Gastroesophageal sphincter (tissue), 3 donors: ENCODE results near the gene SLC18A2.

Experiments used
- CTCF ChIP-seq, 4 experiments: fragments of 200-600 bp in 2 of 4; fragments of 450-650 bp in 2 of 4; sonication (generic) in 1 of 4; IDR thresholded peaks; one replicate each; pipeline ENCODE4 v1.5.1; 2017 to 2019; ENCODE audit warnings: antibody characterized with exemption in 4 of 4, mild to moderate bottlenecking in 2 of 4, moderate library complexity in 2 of 4
- EP300 ChIP-seq: sonication (generic); formaldehyde crosslinking; IDR thresholded peaks from one replicate; pipeline ENCODE4 v1.6.1; 2017; ENCODE audit warnings: antibody characterized with exemption, mild to moderate bottlenecking
- POLR2A ChIP-seq, 2 donors: fragments of 450-650 bp; IDR thresholded peaks; one replicate each; pipeline ENCODE4 v1.6.1; 2017; ENCODE audit warnings: antibody characterized with exemption in 2 of 2, mild to moderate bottlenecking in 2 of 2, moderate library complexity in 1 of 2
- POLR2AphosphoS5 ChIP-seq: sonication (generic); formaldehyde crosslinking; IDR thresholded peaks from one replicate; pipeline ENCODE4 v1.6.1; 2017; ENCODE audit warnings: antibody characterized with exemption

DNA sequence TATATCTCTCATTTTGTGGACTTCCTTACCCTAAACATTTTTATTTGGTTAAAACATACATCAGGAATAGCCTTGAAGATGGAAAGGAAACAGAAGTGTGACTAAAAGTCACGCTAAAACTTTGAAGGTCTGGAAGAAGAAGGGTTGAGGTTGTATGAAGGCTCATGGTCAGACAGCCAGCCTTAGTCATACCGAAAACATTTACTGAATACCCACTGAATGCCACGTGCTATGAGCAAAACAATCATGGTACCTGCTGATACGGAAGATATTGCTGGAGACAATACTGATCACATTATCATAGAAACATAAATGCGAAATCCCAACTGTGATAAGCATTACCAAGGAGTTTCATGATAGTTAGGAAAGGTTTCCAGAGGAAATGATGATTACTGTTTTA lies 70.3 kb downstream of the SLC18A2 start:
- TF ChIP-seq EP300: no peak
- TF ChIP-seq POLR2A (IDR thresholded peaks at IDR 0.05): no peak
- TF ChIP-seq CTCF (IDR thresholded peaks at IDR 0.05): no peak
- no peak for TF ChIP-seq POLR2AphosphoS5
